HG02798 (cell line): ENCODE results near the gene ARHGEF33.
A peak's percentile ranks its signal among the peaks of the same experiment; 100 is the strongest.

Experiments used
- ATAC-seq: cut with Tn5 transposase; IDR thresholded peaks from one replicate; pipeline ENCODE4 v1.9.1; 2021; ENCODE audit warnings: mild to moderate bottlenecking; ENCODE audit not compliant: unreplicated experiment, poor library complexity

Gene ARHGEF33

DNA sequence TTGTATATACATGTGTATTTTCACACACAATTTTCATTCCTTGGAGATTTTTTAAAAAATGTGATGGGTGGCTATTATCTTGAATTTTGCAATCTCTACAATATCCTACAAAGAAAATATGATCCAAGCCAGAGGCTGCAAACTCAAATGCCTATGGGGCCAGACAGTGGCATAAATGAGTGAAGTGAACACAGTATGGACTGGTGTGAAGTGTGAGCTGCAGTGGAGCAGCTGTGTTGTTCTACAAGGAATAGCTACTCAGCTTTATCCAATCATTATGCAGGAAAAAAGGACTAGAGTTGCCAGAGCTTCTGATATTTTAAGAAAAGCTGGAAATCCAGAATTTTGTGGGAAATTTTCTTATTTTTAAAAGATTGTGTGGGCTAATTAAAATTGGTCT lies 62.1 kb downstream of the ARHGEF33 start:
- no peak for ATAC-seq

DNA sequence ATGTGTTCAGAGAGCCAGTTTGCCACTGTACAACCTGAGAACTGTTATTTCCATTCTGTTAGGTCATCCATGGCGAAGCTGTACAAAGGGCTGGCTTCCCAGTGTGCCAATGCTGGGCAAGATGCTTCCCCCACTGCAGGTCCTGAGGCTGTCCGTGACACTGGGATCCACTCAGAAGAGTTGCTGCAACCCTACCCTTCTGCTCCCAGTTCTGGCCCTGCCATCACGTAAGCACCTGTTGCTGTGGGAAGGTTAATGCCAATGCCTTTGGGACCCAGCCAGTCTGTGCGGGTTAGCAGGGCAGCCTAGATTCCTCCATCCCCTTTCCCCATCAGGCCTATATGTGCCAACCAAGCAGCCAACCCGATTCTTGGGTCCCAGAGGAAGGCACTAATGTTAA lies 68.3 kb downstream of the ARHGEF33 start:
- ATAC-seq, result no peak

DNA sequence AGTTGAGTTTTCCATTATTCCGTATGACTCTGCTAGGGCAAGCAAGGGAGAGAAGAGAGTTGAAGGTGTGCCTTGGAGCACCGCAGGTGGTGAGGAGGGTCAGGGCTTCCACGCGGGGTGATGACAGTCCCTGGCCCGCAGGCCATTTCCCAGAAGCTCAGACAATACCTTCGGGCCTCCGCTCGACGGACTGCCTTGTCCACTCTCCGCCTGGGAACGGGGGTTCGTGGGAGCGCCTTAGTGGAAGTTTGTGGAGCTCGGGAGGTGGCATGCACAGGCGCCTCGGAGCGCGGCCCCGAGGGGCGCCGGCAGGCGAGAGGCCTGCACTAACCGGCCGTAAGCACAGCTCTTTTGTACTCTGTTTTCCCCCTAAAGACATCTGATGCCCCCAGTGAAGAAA lies 69.8 kb downstream of the ARHGEF33 start:
- no peak for ATAC-seq

DNA sequence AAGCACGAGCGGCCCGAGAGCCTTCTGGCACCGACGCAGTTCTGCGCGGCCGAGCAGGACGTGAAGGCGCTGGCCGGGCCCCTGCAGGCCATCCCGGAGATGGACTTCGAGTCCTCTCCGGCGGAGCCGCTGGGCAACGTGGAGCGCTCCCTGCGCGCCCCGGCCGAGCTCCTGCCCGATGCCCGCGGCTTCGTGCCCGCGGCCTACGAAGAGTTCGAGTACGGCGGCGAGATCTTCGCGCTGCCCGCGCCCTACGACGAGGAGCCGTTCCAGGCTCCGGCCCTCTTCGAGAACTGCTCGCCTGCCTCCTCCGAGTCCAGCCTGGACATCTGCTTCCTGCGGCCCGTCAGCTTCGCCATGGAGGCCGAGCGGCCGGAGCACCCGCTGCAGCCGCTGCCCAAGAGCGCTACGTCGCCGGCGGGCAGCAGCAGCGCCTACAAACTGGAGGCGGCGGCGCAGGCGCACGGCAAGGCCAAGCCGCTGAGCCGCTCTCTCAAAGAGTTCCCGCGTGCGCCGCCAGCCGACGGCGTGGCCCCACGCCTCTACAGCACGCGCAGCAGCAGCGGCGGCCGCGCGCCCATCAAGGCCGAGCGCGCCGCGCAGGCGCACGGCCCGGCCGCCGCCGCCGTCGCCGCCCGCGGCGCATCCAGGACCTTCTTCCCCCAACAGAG lies 70.4 kb downstream of the ARHGEF33 start:
- ATAC-seq, result peak; percentile 87

DNA sequence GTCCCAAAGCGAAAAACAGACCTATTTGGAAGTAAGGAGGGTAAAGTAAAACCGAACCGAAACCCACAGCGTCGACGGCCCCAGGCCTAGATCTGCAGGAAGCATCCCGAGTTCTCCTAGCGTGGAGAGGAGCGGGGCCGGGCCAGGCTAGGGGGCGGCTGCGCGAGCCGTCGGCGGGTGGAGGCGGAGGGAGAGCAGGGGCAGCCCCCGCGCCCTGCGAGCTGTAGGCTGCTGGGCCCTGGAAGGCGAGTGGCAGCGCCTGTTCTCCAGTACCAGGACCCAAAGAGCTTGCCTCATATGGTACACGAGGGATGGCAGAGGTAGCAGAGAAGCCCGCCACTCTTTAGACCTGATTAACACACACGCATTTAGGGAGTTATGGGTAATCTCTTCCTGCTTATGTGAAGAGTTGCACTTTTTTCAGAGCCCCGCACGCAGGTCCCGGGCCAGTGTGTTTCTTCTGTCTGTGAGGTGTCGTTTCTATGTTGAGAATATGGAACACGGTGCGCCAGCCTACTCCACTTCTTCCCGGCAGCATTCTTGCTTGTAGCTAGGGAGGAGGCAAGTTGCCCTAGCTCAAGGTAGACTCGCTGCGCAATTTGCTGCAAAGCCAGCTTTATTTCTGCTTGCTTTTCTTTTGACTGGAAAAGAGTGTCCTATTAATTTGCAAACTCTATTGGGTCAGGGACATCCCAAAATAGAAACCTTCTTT lies 71.1 kb downstream of the ARHGEF33 start:
- ATAC-seq, result peak; percentile 53

DNA sequence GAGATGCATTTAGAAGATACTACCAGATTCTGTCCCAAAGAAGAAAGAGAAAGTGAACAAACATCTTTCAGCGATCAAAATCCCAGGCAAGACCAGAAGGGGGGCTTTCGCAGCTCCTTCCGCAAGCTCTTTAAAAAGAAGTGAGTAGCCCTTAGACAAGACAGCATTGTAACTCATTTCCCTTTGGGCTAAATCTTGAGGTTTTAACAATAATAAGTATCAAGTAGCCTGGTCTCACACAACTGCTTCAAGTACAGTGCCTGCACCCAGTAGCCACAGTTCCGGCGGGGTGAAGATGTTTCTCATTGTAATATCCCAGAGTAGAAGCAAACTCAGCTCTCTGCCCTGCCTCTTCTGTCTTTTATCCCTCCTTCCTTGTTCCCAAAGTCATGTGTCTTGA lies 76.3 kb downstream of the ARHGEF33 start:
- no peak for ATAC-seq

DNA sequence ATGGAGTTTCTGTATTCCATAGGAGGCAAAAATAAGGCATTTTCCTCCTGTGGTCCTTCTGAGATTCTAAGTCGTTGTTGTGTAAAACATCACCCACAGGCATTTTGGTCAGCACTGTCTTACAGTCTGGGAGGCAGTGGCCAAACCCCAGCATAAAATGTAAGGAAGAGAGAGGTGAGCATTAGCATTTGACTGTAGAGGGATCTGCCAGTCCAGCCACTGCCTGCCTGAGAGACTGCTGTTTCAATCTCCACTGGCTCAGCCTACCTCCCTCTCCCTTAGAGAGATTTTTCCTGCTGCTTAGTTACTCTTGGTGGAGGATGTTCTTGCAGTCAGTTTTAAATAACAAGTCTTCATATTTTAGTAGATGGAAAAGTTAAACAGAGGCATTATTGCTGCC lies 77.0 kb downstream of the ARHGEF33 start:
- ATAC-seq, result no peak

DNA sequence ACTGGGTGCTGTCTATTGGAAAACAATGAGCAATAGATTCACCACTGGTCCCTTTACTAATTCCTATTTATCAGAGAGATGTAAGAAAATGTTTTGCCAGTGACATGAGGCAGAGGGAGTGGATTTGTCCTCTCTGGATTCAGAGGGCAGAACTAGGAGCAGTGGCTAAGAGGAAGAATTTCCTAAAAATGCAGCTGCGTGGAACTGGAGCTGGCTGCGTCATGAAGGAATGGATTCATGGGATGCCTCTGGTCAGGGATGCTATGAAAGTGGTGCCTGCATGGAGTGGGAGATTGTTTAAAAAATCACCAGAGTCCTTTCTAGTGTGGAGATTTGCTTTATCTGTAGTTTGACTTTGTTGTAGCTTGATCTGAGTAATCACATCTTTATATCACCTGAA lies 78.3 kb downstream of the ARHGEF33 start:
- ATAC-seq, result no peak

DNA sequence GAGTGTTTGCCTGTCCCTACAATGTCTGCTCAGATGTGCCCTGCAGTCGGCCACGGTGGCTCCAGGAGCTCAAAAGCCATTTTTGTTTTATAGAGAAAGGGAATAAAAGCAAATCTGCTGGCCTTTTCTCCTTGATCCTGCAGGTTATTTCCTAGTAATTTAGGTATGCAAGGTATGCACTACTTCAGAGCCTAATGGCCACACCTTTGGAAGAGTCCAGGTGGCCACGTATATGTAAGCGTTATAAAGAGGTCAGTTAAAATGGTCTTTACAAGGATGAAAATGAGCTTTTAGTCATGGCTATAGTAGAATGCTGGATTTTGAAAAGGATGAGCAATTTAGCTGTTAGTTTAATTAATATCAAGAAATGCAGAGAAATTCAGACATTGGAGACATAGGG lies 81.7 kb downstream of the ARHGEF33 start:
- no peak for ATAC-seq

DNA sequence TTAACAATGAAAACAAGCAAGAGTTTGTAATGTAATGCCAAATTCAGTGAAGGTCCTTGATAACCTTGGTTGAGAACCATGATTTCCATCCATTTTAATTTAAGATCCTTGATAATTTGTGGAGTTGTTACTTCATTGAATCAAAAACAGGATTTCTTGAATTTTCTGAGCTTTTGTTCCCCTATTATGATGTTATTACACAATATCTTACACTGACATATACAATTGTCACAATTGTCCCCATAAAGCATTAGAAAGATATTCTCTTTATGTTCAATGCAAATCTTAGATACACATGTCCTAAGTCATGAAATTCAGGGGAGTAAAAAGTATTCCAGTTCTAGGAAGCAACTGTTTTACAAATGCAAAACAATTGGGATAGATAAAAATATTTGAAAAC lies 83.6 kb downstream of the ARHGEF33 start:
- no peak for ATAC-seq

DNA sequence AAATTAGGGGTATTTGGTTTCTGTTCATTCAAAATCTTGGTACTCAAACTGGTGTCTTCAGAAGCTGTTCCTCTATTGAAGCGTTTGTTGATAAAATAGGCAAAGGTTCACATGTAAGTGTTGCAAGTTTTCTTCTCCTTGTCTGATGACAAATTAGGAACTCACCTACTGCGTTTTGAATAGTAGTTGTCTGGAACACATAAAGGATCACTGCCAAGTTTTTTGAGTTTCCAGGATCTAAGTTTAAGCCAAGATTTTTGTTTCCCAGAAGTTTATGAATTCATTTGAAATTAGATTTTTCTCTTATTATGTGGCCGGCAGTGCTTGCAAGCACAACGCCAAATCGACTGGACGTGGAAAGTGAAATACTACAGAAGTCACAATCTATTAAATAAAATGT lies 85.4 kb downstream of the ARHGEF33 start:
- no peak for ATAC-seq

DNA sequence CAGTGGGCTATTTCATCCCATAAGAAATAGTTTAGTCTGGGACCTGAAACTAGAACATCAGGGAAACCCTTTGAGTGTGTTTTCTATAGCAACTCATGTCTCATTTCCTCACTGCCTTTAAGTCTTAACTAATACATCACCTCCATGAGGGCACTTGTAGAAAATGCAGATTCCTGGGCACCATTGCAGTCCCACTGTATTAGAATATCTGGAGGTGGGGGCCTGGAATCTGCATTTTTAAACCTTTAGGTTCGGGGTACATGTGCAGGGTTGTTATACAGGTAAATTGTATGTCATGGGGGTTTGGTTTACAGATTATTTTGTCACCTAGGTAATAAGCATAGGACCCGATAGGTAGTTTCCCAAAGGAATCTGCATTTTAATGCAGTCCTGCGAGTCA lies 87.4 kb downstream of the ARHGEF33 start:
- no peak for ATAC-seq

DNA sequence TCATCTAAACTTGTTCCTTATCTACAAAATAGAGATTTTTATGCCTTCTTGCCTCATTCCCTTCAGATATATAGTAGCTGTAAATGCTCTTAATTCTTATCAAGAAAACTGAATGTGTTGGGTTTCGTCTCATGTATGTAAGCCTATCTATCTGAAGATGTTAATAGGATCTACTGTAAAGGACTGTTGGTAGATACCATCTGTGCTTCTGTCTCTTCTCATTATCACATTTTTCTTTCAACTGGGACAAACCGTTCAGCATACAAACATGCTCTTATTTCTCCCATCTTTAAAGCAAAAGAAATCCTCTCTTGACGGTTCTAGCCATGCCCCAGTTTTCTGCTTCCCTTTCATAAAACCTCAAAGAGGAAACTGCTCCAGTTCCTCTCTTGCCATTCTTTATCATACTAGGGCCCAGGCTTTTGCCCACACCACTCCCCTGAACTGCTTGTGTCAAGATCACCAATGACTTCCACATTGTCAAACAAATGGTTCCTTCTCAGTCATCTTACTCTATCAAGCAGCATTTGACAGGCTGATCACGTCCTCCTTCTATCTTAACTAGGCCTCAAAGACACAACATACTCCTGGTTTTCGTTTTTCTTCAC lies 88.7 kb downstream of the ARHGEF33 start:
- ATAC-seq, result no peak

DNA sequence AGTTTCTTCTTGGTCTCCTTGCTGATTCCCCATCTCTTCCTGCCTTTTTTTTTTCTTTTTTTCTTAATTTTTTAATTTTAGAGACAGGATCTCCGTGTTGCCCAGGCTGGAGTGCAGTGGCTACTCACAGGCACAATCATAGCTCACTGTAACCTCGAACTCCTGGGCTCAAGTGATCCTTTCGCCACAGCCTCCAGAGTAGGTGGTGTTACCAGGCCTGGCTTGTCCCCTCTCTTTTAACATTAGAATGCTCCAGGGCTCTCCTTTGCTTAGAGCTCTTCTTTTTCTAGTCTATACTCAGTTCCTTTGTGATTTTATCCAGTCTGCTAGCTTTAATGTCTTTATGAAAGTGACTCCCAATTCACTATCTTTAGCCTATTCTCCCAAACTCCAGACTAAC lies 89.2 kb downstream of the ARHGEF33 start:
- no peak for ATAC-seq

DNA sequence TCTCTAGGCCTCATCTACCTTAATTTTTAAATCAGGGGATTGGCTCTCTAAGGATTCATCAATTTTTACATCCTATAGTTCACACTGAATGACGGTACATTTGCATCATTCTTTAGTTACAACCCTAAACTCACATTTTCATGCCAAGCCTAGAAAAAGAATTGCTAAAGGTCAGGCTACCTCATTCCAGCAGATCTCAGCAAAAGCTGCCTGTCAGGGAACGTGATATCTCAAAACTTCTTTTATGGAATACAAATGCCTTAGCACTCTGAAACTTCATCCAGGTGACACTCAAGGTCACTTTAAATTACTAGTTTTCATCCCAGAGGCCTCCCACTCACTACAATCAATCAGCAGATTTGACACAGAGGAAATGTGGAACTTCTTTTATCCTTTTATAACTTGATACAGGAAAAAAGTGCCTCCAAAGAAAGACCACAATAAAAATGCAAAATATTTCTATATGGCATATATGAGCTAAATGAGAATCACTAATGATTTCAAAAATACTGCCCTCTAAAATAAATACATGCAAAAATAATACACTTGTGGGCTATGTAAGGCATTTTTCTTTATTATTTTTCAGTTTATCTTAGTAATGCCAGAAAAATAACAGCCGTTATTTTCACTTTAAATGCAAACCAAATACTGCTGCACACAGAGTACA lies 91.5 kb downstream of the ARHGEF33 start:
- no peak for ATAC-seq

DNA sequence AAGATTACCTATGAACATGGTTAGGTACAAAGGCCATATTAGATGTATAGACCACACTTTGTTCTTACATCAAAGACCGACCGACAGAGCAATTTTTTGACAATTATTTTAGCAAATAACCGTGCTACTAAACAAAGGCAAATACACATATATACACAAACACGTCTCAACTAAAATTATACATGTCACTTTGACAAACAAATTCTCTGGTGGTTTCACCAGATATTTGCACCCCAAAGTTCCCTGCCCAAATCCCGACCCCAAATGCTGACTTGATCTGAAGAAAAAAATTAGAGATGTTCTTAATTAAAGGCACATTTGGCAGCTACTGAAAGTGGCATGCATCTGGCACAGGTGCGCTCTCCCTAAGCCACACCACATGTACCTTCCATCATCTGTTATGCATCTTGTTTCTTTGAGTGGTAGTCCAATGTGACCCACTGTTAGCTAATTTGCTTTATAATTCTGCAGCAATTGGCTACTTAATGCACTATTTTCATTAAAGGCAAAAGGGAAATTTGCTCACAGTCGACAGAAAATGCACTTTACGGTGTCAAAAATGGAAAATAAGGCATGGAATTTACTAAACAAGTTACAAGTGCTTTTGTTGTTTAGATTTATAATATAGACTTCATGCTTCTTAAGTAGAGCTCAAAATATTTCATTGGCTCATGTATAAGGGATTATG lies 92.1 kb downstream of the ARHGEF33 start:
- no peak for ATAC-seq

DNA sequence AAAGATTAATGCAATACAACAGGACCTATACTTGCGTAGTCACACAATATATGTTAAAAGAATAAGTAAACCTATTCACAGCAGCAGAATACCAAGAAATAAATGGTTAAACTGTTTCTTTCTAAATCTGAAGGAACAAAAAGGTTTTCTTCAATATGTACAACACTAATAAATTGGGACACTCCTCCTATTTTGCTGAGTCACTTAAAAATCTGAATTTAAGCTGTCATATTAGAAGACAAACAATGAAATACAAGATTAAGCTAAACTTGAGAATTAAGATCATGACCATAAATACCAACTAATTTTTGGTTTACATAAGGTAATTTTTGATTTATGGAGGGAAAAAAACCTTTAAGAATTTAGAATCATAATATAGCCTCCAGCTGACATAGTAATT lies 92.8 kb downstream of the ARHGEF33 start:
- no peak for ATAC-seq

DNA sequence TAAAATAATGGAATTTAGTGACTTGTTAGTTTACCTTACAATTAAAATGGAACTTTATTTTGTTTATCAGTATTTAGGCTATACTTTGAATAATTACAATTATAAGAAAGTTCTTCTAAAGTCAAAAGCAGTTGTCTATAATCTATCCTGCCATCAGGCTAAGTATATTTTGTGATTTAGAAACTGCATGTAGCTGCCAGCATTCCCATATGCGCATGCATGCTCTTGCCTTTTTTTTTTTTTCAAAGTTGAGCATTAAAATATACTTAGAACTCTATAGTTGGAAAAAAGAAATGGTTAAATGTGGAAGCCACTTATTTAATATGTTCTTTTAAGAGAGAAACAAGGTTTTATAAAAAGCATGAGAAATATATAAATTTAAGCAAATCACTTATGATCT lies 99.0 kb downstream of the ARHGEF33 start:
- no peak for ATAC-seq

DNA sequence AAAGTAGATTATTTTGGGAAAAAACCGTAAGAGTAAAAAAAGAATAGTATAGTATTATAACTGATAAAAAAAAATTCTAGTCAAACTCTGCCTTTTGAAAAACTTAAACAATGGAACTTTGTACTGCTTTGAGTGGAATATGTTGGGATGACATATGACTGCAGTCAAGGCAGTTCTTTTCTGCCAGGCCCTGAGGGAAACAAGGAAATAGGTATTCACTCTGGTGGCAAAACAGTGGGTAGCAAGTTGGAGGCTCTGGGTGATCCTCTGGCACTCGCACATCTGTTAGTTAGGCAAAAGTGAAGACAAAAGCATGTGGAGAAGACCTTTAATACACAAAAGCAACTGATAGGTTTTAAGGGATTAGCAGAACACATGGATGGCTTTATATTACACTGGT lies 102.2 kb downstream of the ARHGEF33 start:
- ATAC-seq, result no peak

DNA sequence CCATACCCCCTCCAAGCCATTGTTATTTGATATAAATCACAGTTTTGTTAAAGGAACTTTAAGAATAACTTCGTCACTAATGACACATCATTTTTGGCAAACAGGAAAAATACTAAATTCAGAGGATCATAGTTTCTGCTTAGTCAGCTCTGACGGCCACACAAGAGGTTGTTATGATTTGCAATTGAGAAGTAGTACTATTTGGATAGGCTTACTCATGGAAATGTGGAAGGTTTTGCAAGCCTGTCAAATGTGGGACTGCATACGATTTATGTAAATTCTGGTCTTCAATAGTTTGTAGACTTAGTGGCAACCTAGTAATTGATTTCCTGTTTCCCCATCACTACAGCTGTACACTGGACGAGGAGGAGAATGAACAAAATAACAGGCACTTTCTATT lies 108.1 kb downstream of the ARHGEF33 start:
- ATAC-seq, result no peak

DNA sequence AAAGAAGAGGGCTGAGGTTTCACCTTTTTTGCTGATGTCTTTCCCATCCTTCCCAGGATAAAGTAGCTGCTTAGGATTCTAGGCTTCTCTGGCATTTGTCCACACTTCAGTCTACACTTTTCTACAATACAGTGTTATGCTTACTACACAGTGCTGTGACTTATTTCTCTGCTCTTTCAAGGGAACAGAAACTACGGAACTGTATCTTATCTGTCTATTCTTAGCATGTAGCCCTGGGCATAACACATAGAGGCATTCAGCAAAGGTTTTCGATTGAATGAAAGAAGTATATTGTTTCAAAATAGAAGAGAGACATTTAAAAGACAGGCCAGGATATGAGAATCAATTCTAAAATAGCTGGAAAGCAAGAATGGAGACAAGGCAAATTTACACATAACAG lies 110.9 kb downstream of the ARHGEF33 start:
- no peak for ATAC-seq
